OCI-LY1 (cell line): ENCODE results near the gene GNAT3.

Experiments
- EZH2 ChIP-seq: fragments of 200-600 bp; sonication (generic), shearing (Covaris generic); IDR thresholded peaks from 2 replicates; pipeline ENCODE4 v1.8.0; 2017; ENCODE audit warnings: borderline replicate concordance, mixed run types, mild to moderate bottlenecking, antibody characterized with exemption, low read length, moderate library complexity, mixed read lengths
- TF ChIP-seq, protein P1 (sequence below): fragments of 200-600 bp; sonication (generic), shearing (Covaris generic); IDR thresholded peaks from 2 replicates; pipeline ENCODE4 v1.5.1; 2017; ENCODE audit warnings: mild to moderate bottlenecking, antibody characterized with exemption, low read length, moderate library complexity, mixed read lengths

DNA sequence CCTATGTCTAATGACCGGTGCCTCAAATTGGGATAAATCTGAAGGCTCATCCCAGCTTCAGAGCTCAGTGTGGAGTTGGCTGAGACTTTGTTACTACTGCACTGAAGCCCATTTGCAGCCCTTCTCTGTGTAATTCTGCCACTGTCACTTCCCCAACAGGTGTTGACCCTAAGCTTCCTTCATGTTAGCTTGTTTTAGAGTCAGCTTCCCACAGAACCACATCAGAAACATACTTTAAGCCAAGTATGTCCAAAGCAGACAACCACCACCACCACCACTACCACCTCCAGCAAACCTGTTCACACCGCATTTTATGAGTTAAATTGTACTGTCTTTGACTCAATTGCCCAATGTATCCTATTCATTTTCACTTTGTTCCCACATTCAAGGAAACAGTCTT is 25.2 kb upstream of the GNAT3 start:
- TF ChIP-seq, protein P1, sequence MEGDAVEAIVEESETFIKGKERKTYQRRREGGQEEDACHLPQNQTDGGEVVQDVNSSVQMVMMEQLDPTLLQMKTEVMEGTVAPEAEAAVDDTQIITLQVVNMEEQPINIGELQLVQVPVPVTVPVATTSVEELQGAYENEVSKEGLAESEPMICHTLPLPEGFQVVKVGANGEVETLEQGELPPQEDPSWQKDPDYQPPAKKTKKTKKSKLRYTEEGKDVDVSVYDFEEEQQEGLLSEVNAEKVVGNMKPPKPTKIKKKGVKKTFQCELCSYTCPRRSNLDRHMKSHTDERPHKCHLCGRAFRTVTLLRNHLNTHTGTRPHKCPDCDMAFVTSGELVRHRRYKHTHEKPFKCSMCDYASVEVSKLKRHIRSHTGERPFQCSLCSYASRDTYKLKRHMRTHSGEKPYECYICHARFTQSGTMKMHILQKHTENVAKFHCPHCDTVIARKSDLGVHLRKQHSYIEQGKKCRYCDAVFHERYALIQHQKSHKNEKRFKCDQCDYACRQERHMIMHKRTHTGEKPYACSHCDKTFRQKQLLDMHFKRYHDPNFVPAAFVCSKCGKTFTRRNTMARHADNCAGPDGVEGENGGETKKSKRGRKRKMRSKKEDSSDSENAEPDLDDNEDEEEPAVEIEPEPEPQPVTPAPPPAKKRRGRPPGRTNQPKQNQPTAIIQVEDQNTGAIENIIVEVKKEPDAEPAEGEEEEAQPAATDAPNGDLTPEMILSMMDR, result no peak
- no peak for TF ChIP-seq EZH2
